Cardiac fibroblast (primary cell): ENCODE data around the gene RTKN.
A peak's percentile ranks its signal among the peaks of the same experiment; 100 is the strongest.

Source experiments
- DNase-seq, 2 donors: peaks; one replicate each; pipeline versions ENCODE4 v3.0.0 to v3.0.0-alpha.2; 2010; ENCODE audit warnings: low read depth in 2 of 2
- H3K4me3 ChIP-seq, 2 donors: replicated peaks in 1 of 2; 1 replicate in 1 of 2; 2 replicates in 1 of 2; pipeline ENCODE4 v1.5.1; 2011; ENCODE audit warnings: low read depth in 2 of 2, low read length in 2 of 2, mild to moderate bottlenecking in 2 of 2, moderate library complexity in 1 of 2
- CTCF ChIP-seq: IDR thresholded peaks from one replicate; pipeline ENCODE4 v1.5.1; 2011; ENCODE audit warnings: low read depth, mild to moderate bottlenecking, low read length, inconsistent platforms

Gene RTKN

GRCh38 chr2:74439803-74440377 lies 1.8 kb downstream of the RTKN start:
- TF ChIP-seq CTCF: no peak
- peak; percentile 54 to 74 for DNase-seq
- H3K4me3 ChIP-seq: peak overlapping the region; percentile 59 to 71

GRCh38 chr2:74439373-74439772 lies 2.4 kb downstream of the RTKN start:
- no peak for TF ChIP-seq CTCF
- no peak for DNase-seq
- H3K4me3 ChIP-seq: peak overlapping the region; percentile 59 to 71

GRCh38 chr2:74438248-74438647 lies 3.5 kb downstream of the RTKN start:
- no peak overlapping the region for H3K4me3 ChIP-seq
- no peak for TF ChIP-seq CTCF
- DNase-seq: no peak

- no peak overlapping the region for H3K4me3 ChIP-seq
- no peak for TF ChIP-seq CTCF
- DNase-seq: peak in 1 of 2 donors; percentile 34
Observed at GRCh38 chr2:74436848-74437695, 4.7 kb downstream of the RTKN start.

- TF ChIP-seq CTCF: no peak
- no peak overlapping the region for H3K4me3 ChIP-seq
- DNase-seq: no peak
Observed at GRCh38 chr2:74436111-74436805, 5.5 kb downstream of the RTKN start.

GRCh38 chr2:74430502-74430901 lies 11.2 kb downstream of the RTKN start:
- no peak for DNase-seq
- H3K4me3 ChIP-seq: no peak overlapping the region
- TF ChIP-seq CTCF: no peak
